Breast epithelium (tissue), 3 donors: ENCODE measurements around the gene ABHD2.
"Not testable (repeated sequence)": the region's sequence is repeated elsewhere in the genome, so short reads cannot be mapped to it uniquely, and the experiment has no call there.

Experiments used
- CTCF ChIP-seq, 3 donors: fragments of 450-650 bp; IDR thresholded peaks; one replicate each; pipeline ENCODE4 v1.5.1; 2016 to 2017; ENCODE audit warnings: antibody characterized with exemption in 3 of 3, mild to moderate bottlenecking in 3 of 3, moderate library complexity in 3 of 3
- POLR2A ChIP-seq: fragments of 450-650 bp; IDR thresholded peaks from one replicate; pipeline ENCODE4 v1.6.1; 2016; ENCODE audit warnings: antibody characterized with exemption, mild to moderate bottlenecking, moderate library complexity
- POLR2AphosphoS5 ChIP-seq, 3 donors: sonication (generic); formaldehyde crosslinking; IDR thresholded peaks; one replicate each; pipeline ENCODE4 v1.6.1; 2017; ENCODE audit warnings: antibody characterized with exemption in 3 of 3

- TF ChIP-seq CTCF (IDR thresholded peaks at IDR 0.05); POLR2A; POLR2AphosphoS5 (IDR thresholded peaks at IDR 0.05): not testable (repeated sequence)
Measured at GRCh38 chr15:89239883-89240810, 151.9 kb downstream of the ABHD2 start.
